IMR-90 (cell line): ENCODE data around the gene EIF2B4. TPM values are rescaled to one million over a fixed set of nuclear protein-coding genes. Genes with fewer than 3 reads are reported as not detected.

Experiments
- ATAC-seq: fragments of 200-7000 bp; cut with Tn5 transposase; 2 replicates; pipeline ENCODE4 v1.9.1; 2020; ENCODE audit warnings: low read depth, mild to moderate bottlenecking, moderate library complexity
- BruUV-seq: library from RNA; stranded (reverse); fragments of 400-500 nt; replicated peaks from 2 replicates; lab custom pipeline; 2021; lab: Mats Ljungman, UMichigan
- CTCF ChIA-PET: fragments of 300-600 bp; formaldehyde crosslinking; extraction: SDS; loops from one replicate; lab custom pipeline; 2021; ENCODE audit warnings: antibody characterized with exemption; lab: Yijun Ruan, JAX
- POLR2A ChIA-PET: fragments of 300-600 bp; sonication (Branson Sonifier 250); formaldehyde crosslinking; loops from one replicate; lab custom pipeline; 2022; ENCODE audit warnings: antibody characterized with exemption; ENCODE audit not compliant: unreplicated experiment; lab: Charles Lee
- DNase-seq: peaks from one replicate; pipeline ENCODE4 v3.0.0; 2013
- H2AFZ ChIP-seq: replicated peaks from 2 replicates; pipeline ENCODE3; 2013; ENCODE audit warnings: low read length, mild to moderate bottlenecking; ENCODE audit not compliant: poor library complexity
- H2AK5ac ChIP-seq: 2 replicates; pipeline ENCODE4 v1.6.1; 2013; ENCODE audit warnings: low read depth, low read length, inconsistent platforms
- H2AK9ac ChIP-seq: replicated peaks from 2 replicates; pipeline ENCODE3; 2013; ENCODE audit warnings: mild to moderate bottlenecking, low read depth, low read length, moderate library complexity; ENCODE audit not compliant: poor library complexity
- H2BK120ac ChIP-seq: 2 replicates; pipeline ENCODE4 v1.6.1; 2013; ENCODE audit warnings: low read depth, low read length, inconsistent platforms
- H2BK15ac ChIP-seq: 3 replicates; pipeline ENCODE4 v1.6.1; 2013; ENCODE audit warnings: low read depth, low read length, inconsistent platforms
- H2BK20ac ChIP-seq: 2 replicates; pipeline ENCODE4 v1.6.1; 2013; ENCODE audit warnings: low read depth, mild to moderate bottlenecking, inconsistent platforms, low read length, moderate library complexity
- H2BK5ac ChIP-seq: 2 replicates; pipeline ENCODE4 v1.6.1; 2013; ENCODE audit warnings: mild to moderate bottlenecking, low read depth, low read length, inconsistent platforms; ENCODE audit not compliant: poor library complexity, severe bottlenecking
- H3K14ac ChIP-seq: replicated peaks from 2 replicates; pipeline ENCODE4 v1.6.1; 2013; ENCODE audit warnings: low read depth, low read length, inconsistent platforms
- H3K18ac ChIP-seq: 2 replicates; pipeline ENCODE4 v1.6.1; 2013; ENCODE audit warnings: low read depth, low read length, control low read depth
- H3K23ac ChIP-seq: 2 replicates; pipeline ENCODE4 v1.6.1; 2013; ENCODE audit warnings: low read depth, low read length, inconsistent platforms
- H3K27ac ChIP-seq: 2 replicates; pipeline ENCODE4 v1.5.1; 2013; ENCODE audit warnings: mild to moderate bottlenecking, control low read depth, low read length; ENCODE audit not compliant: insufficient read depth
- H3K27me3 ChIP-seq: 2 replicates; pipeline ENCODE4 v1.6.1; 2013; ENCODE audit warnings: low read length; ENCODE audit not compliant: control insufficient read depth, insufficient read depth
- H3K36me3 ChIP-seq: 2 replicates; pipeline ENCODE4 v1.6.1; 2013; ENCODE audit warnings: low read length, mixed read lengths; ENCODE audit not compliant: control insufficient read depth, insufficient read depth
- H3K4ac ChIP-seq: 2 replicates; pipeline ENCODE4 v1.6.1; 2013; ENCODE audit warnings: low read depth, low read length, inconsistent platforms
- H3K4me1 ChIP-seq: 2 replicates; pipeline ENCODE4 v1.6.1; 2013; ENCODE audit warnings: low read length, mixed read lengths; ENCODE audit not compliant: control insufficient read depth, insufficient read depth
- H3K4me2 ChIP-seq: 2 replicates; pipeline ENCODE4 v1.6.1; 2013; ENCODE audit warnings: low read depth, mild to moderate bottlenecking, control low read depth, low read length, moderate library complexity
- H3K4me3 ChIP-seq: 2 replicates; pipeline ENCODE4 v1.5.1; 2013; ENCODE audit warnings: low read depth, mild to moderate bottlenecking, control low read depth, low read length, moderate library complexity; ENCODE audit not compliant: insufficient read depth
- H3K56ac ChIP-seq: 2 replicates; pipeline ENCODE4 v1.6.1; 2013; ENCODE audit warnings: low read length, inconsistent platforms; ENCODE audit not compliant: insufficient read depth; ENCODE audit errors: extremely low read depth
- H3K79me1 ChIP-seq, 2 experiments: 2 replicates each; pipeline ENCODE4 v1.6.1; 2013; ENCODE audit warnings: low read length in 2 of 2, inconsistent platforms in 1 of 2, low read depth in 1 of 2
- H3K9ac ChIP-seq: 2 replicates; pipeline ENCODE4 v1.6.1; 2013; ENCODE audit warnings: low read depth, low read length, control low read depth
- H3K9me1 ChIP-seq: 2 replicates; pipeline ENCODE4 v1.6.1; 2013; ENCODE audit warnings: low read length, inconsistent platforms; ENCODE audit not compliant: insufficient read depth
- H3K9me3 ChIP-seq: 2 replicates; pipeline ENCODE4 v1.6.1; 2013; ENCODE audit warnings: low read length; ENCODE audit not compliant: control insufficient read depth, insufficient read depth
- H4K20me1 ChIP-seq: 2 replicates; pipeline ENCODE4 v1.6.1; 2013; ENCODE audit warnings: low read length, inconsistent platforms; ENCODE audit not compliant: insufficient read depth
- H4K5ac ChIP-seq: 2 replicates; pipeline ENCODE4 v1.6.1; 2013; ENCODE audit warnings: mild to moderate bottlenecking, low read depth, low read length, control low read depth
- H4K8ac ChIP-seq, 2 experiments: 2 replicates each; pipeline ENCODE4 v1.6.1; 2013; ENCODE audit warnings: low read depth in 2 of 2, low read length in 2 of 2, control low read depth in 1 of 2, inconsistent platforms in 1 of 2
- H4K91ac ChIP-seq: 2 replicates; pipeline ENCODE4 v1.6.1; 2013; ENCODE audit warnings: low read depth, low read length, inconsistent platforms; ENCODE audit not compliant: insufficient read depth
- BHLHE40 ChIP-seq: fragments of 150-350 bp; IDR thresholded peaks from 2 replicates; pipeline ENCODE4 v1.6.1; 2016; ENCODE audit warnings: mild to moderate bottlenecking, low read depth, low read length
- CEBPB ChIP-seq: IDR thresholded peaks from 2 replicates; pipeline ENCODE4 v1.6.1; 2012; ENCODE audit warnings: low read depth, low read length, improper control_type of control experiment
- CHD1 ChIP-seq: IDR thresholded peaks from 2 replicates; pipeline ENCODE4 v1.6.1; 2012; ENCODE audit warnings: low read depth, low read length, improper control_type of control experiment
- FOS ChIP-seq: fragments of 150-350 bp; IDR thresholded peaks from 2 replicates; pipeline ENCODE4 v1.6.1; 2016; ENCODE audit warnings: low read depth, low read length
- MAFK ChIP-seq: IDR thresholded peaks from 2 replicates; pipeline ENCODE4 v1.6.1; 2012; ENCODE audit warnings: low read depth, low read length, improper control_type of control experiment
- MAZ ChIP-seq: IDR thresholded peaks from 2 replicates; pipeline ENCODE4 v1.6.1; 2012; ENCODE audit warnings: low read depth, mild to moderate bottlenecking, low read length, improper control_type of control experiment, moderate library complexity, borderline replicate concordance
- MXI1 ChIP-seq: IDR thresholded peaks from 2 replicates; pipeline ENCODE4 v1.6.1; 2012; ENCODE audit warnings: low read depth, mild to moderate bottlenecking, low read length, moderate library complexity, borderline replicate concordance
- NFE2L2 ChIP-seq: fragments of 150-350 bp; IDR thresholded peaks from 2 replicates; pipeline ENCODE4 v1.6.1; 2016; ENCODE audit warnings: low read depth, mild to moderate bottlenecking, low read length
- POLR2A ChIP-seq: IDR thresholded peaks from 2 replicates; pipeline ENCODE4 v1.6.1; 2012; ENCODE audit warnings: mild to moderate bottlenecking, low read depth, low read length
- RAD21 ChIP-seq: IDR thresholded peaks from 2 replicates; pipeline ENCODE4 v1.6.1; 2012; ENCODE audit warnings: low read length, improper control_type of control experiment
- RCOR1 ChIP-seq: IDR thresholded peaks from 2 replicates; pipeline ENCODE4 v1.6.1; 2012; ENCODE audit warnings: mild to moderate bottlenecking, low read length, improper control_type of control experiment; ENCODE audit not compliant: insufficient replicate concordance
- RFX5 ChIP-seq: IDR thresholded peaks from 2 replicates; pipeline ENCODE4 v1.8.0; 2012; ENCODE audit warnings: low read depth, mild to moderate bottlenecking, low read length, moderate library complexity
- WGBS, 2 experiments: methylation state at CpG; one replicate each; pipeline versions ENCODE4 v1.1.5 to v1.1.7; 2013; ENCODE audit warnings: missing lambda C conversion rate in 2 of 2; ENCODE audit not compliant: insufficient read length in 1 of 2; ENCODE audit errors: extremely low coverage in 2 of 2; 5-methylcytosine and 5-hydroxymethylcytosine counted together
- dilution Hi-C: fragments of 300-500 bp; cut with HindIII; formaldehyde crosslinking; loops from one replicate; pipeline ENCODE4 v1.14.3; 2018; ENCODE audit warnings: low sequenced_read_pairs; ENCODE audit not compliant: unreplicated experiment
- in situ Hi-C: fragments of 300-500 bp; cut with MboI; formaldehyde crosslinking; loops from 3 replicates; pipeline ENCODE4 v1.14.3; 2019; ENCODE audit warnings: low sequenced_read_pairs, inconsistent platforms, mixed read lengths
- intact Hi-C: fragments of 100-400 bp; cut with micrococcal nuclease; formaldehyde crosslinking; loops from 2 replicates; pipeline ENCODE4 v1.10.0; 2022
- polyA plus RNA-seq, 3 experiments: library from polyadenylated mRNA; depleted of rRNA; stranded (reverse); fragments of >200 nt; gene quantifications; 2 replicates each; pipeline ENCODE4 v1.2.3, GENCODE V29; 2012; ENCODE audit warnings: low replicate concordance in 1 of 3
- total RNA-seq: library from RNA; depleted of rRNA; stranded (reverse); fragments of >200 nt; gene quantifications from 2 replicates; pipeline ENCODE4 v1.2.3, GENCODE V29; 2012
- TF ChIP-seq, protein P1 (sequence below): fragments of 150-350 bp; IDR thresholded peaks from 2 replicates; pipeline ENCODE4 v1.6.1; 2017; ENCODE audit warnings: mild to moderate bottlenecking, antibody characterized with exemption, low read length, low read depth
- TF ChIP-seq, protein P2 (sequence below): conservative IDR thresholded peaks from 2 replicates; pipeline ENCODE4 v1.5.1; 2012; ENCODE audit warnings: mild to moderate bottlenecking, low read depth, low read length, improper control_type of control experiment
- TF ChIP-seq, protein P3 (sequence below): fragments of 150-350 bp; IDR thresholded peaks from 2 replicates; pipeline ENCODE4 v1.6.1; 2016; ENCODE audit warnings: low read depth, mild to moderate bottlenecking, low read length, moderate library complexity, borderline replicate concordance

EIF2B4 gene
- total and polyA plus RNA-seq, 2 of the 4 experiments (the other 2 are of a cell fraction): 40.3 to 47.9 TPM

DNA sequence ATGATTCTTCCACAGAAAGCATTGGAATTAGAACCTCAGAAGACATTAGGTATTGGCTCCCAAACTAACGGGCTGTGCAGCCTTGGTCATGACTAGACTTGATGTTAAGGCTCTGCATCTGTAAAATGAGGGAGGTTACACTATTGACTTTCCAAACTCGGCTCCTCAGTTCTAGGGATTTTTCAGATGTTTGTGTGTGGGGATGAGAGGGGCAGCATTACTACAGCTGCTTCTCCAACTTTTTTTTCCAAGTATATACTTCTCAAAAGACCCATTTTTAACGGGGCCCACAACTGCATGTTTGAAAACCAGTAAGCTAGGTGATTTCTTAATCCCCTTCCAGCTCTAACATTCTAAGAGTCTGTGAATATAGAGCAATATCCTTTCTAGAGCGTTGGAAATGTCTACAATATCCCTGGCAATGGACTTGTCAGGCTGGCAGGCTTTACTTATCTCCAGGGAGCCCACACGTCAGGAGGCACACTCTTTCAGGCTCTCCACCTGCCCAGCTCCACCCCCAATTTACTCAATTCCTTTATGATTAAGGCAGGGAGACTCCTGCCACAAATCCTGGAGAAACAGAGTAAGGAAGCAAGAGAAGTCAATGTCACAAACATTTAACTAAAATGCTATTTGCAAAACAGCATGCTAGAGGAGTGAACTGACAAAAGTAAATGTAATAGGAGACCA, 46.4 kb downstream of the EIF2B4 start:
- Histone ChIP-seq H2BK120ac (peak overlapping the region; percentile 58), H3K27me3 (no peaks in the 10 kb centered on the region), H3K9me1 (peaks cover 11% of the 10 kb centered on the region; the same call in 1 of the 2 replicates), H3K23ac (peak overlapping the region; percentile 97), H2AFZ (peak overlapping the region; percentile 92), H3K36me3 (peaks cover 19% of the 10 kb centered on the region), H3K14ac (peak overlapping the region; percentile 99), H3K4ac (peak overlapping the region; percentile 97), H4K91ac (peak overlapping the region; percentile 83), H3K9ac (peak overlapping the region; percentile 97), H3K79me1 (peaks cover 22 to 44% of the 10 kb centered on the region in 2 experiments), H3K9me3 (no peaks in the 10 kb centered on the region), H4K5ac (peak overlapping the region; percentile 91), H2AK5ac (peak overlapping the region; percentile 83), H4K8ac (peak overlapping the region; percentile 93 to 99), H4K20me1 (no peaks in the 10 kb centered on the region), H3K4me3 (peak overlapping the region; percentile 63), H3K18ac (peak overlapping the region; percentile 60; the same call in 1 of the 2 replicates), H3K4me2 (peak overlapping the region; percentile 95), H2BK20ac (no peak overlapping the region), H3K56ac (peak overlapping the region; percentile 97), H3K27ac (peak overlapping the region; percentile 97), H2BK15ac (0 out of 3 replicates have a peak overlapping the region, but pooled peaks have one; percentile 6), H2BK5ac (peak overlapping the region; percentile 88), H3K4me1 (peaks cover 7% of the 10 kb centered on the region), H2AK9ac (peak overlapping the region; percentile 98)
- in situ Hi-C loops: no loop called here
- BruUV-seq: no TSS peak
- DNase-seq: no peak
- intact Hi-C loops: loop anchor here (5.0 kb wide), 1 partner anchor 34 kb away; the partner anchor contains the start of gene GTF3C2
- no CpG with 5 or more reads among the region's 5 CpGs for WGBS, 2 experiments
- dilution Hi-C loops: no loop called here
- ChIA-PET CTCF (interaction anchor here (1.2 kb wide), 1 partner anchor 46 kb away, joined by 3 read pairs; no protein-coding TSS in a partner anchor), POLR2A (no interaction called here)
- peak; percentile 7 for ATAC-seq
- no peak for TF ChIP-seq RFX5
- TF ChIP-seq, protein P1, sequence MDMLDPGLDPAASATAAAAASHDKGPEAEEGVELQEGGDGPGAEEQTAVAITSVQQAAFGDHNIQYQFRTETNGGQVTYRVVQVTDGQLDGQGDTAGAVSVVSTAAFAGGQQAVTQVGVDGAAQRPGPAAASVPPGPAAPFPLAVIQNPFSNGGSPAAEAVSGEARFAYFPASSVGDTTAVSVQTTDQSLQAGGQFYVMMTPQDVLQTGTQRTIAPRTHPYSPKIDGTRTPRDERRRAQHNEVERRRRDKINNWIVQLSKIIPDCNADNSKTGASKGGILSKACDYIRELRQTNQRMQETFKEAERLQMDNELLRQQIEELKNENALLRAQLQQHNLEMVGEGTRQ: no peak
- TF ChIP-seq, protein P2, sequence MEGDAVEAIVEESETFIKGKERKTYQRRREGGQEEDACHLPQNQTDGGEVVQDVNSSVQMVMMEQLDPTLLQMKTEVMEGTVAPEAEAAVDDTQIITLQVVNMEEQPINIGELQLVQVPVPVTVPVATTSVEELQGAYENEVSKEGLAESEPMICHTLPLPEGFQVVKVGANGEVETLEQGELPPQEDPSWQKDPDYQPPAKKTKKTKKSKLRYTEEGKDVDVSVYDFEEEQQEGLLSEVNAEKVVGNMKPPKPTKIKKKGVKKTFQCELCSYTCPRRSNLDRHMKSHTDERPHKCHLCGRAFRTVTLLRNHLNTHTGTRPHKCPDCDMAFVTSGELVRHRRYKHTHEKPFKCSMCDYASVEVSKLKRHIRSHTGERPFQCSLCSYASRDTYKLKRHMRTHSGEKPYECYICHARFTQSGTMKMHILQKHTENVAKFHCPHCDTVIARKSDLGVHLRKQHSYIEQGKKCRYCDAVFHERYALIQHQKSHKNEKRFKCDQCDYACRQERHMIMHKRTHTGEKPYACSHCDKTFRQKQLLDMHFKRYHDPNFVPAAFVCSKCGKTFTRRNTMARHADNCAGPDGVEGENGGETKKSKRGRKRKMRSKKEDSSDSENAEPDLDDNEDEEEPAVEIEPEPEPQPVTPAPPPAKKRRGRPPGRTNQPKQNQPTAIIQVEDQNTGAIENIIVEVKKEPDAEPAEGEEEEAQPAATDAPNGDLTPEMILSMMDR: no peak
- TF ChIP-seq MXI1: no peak
- TF ChIP-seq MAZ: no peak
- no peak for TF ChIP-seq POLR2A
- no peak for TF ChIP-seq CEBPB
- TF ChIP-seq RAD21: no peak
- TF ChIP-seq, protein P3, sequence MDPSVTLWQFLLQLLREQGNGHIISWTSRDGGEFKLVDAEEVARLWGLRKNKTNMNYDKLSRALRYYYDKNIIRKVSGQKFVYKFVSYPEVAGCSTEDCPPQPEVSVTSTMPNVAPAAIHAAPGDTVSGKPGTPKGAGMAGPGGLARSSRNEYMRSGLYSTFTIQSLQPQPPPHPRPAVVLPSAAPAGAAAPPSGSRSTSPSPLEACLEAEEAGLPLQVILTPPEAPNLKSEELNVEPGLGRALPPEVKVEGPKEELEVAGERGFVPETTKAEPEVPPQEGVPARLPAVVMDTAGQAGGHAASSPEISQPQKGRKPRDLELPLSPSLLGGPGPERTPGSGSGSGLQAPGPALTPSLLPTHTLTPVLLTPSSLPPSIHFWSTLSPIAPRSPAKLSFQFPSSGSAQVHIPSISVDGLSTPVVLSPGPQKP: no peak
- no peak for TF ChIP-seq BHLHE40
- no peak for TF ChIP-seq FOS
- no peak for TF ChIP-seq RCOR1
- TF ChIP-seq CHD1: no peak
- no peak for TF ChIP-seq MAFK
- no peak for TF ChIP-seq NFE2L2
